HG03354 (cell line): Measurements from ENCODE around the gene DUSP15.

Source experiments
- ATAC-seq: cut with Tn5 transposase; IDR thresholded peaks from one replicate; pipeline ENCODE4 v1.9.1; 2021; ENCODE audit warnings: mild to moderate bottlenecking; ENCODE audit not compliant: unreplicated experiment, poor library complexity, severe bottlenecking

Gene DUSP15

GRCh38 chr20:31896049-31896448, 25.7 kb upstream of the DUSP15 start:
- ATAC-seq: no peak

DNA sequence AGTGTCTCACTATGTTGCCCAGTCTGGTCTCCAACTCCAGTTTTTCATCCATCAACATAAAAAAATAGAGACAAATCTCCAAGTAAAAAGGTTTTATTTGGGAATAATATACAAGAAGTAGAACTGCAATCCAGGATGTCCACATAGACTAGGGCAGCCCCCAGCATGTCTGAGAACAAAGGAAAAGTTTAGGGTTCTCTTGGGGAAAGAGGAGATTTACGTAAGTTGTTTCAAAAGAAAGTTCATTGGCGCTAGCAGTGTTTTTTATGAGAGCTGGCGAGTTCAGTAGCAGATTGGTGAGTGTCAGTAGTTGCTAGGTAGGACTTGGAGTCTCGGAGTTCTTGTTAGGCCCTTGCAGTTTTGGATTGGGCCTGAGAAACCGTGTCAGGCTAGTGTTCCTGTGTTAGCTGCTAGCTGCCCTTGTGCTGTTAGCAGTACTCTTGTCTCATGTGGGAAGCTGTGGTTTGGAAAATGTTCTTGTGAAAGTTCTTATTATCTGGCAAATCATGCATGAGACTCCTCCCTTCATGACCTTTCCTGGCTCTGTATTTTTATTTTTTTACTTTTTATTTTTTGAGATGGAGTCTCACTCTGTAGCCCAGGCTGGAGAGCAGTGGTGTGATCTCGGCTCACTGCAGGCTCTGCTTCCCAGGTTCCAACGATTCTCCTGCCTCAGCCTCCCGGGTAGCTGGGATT, 24.8 kb upstream of the DUSP15 start:
- peak; percentile 98 for ATAC-seq

GRCh38 chr20:31890646-31891045, 20.3 kb upstream of the DUSP15 start:
- ATAC-seq: no peak

- ATAC-seq: no peak
Observed at GRCh38 chr20:31883829-31884228, 13.5 kb upstream of the DUSP15 start.

DNA sequence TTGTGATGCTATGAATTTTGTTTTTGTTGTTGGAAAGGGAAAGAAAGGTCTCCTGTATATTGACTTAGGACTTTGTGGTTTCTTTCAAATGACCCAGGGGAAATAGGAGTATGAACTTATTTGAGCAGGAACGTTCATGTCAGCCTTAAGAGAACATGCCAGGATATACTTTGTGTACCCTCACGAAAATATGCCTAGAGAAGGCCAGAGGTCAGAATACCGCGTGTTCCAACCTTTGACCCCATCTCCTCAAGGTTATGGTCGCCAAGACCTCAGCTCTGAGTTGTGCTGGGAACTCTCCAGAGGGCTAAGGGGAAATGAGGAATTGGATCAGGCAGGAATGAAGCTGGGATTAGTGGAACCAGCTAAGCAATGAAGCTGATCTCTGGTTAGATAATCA, 11.6 kb upstream of the DUSP15 start:
- no peak for ATAC-seq

DNA sequence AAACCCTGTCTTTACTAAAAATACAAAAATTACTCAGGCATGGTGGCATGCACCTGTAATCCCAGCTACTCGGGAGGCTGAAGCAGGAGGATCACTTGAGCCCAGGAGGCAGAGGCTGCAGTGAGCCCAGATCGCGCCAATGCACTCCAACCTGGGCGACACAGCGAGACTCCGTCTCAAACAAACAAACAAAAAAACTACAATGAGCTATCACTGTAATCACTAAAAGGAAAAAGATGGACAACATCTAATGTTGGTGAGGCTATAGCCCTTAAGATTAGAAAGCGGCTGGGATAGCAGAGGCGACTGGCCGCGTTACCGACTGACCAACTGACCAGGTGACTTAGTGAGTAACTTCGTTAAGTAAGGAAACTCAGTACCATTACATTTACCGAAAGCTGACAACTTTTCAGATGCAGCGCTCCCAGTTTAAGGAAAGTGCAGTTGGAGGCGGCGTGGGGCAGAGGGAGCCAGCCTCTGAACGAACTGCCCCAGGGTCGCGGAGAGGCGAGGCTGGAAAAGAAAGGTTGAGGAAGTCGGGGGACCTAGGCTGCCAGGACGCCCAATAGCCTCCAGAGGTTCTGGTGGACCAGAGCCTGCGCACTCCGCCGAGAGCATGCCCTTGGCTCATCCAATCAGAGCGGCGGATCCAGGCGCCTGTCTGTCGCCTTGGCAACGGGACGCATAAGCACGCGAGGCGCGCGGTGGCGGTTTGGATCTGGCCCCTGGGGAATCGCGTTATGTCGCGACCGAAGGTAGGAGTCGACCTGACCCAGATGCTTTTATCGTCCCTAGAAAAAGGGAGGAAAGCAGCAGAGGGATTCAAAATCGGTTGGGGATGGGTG, 9.0 kb upstream of the DUSP15 start:
- peak; percentile 88 for ATAC-seq

- no peak for ATAC-seq
Observed at GRCh38 chr20:31877684-31878083, 7.4 kb upstream of the DUSP15 start.

GRCh38 chr20:31875671-31876070, 5.3 kb upstream of the DUSP15 start:
- ATAC-seq: no peak

DNA sequence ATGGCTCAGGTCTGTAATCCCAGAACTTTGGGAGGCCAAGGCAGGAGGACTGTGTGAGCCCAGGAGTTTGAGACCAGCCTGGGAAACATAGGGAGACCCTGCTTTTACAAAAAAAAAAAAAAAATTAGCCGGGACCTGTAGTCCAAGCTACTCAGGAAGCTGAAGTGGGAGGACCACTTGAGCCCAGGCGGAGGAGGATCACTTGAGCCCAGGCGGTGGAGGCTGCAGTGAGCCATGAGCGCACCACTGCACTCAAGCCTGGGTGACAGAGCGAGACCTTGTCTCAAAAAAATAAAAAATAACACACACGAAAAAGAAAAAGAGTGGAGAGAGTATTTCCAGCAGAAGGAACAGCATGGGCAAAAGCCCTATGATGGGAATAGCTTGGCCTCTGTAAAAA, 2.1 kb upstream of the DUSP15 start:
- no peak for ATAC-seq

- no peak for ATAC-seq
Observed at GRCh38 chr20:31871618-31871954, 1.3 kb upstream of the DUSP15 start.

GRCh38 chr20:31870726-31871617, 645 bp upstream of the DUSP15 start:
- no peak for ATAC-seq

DNA sequence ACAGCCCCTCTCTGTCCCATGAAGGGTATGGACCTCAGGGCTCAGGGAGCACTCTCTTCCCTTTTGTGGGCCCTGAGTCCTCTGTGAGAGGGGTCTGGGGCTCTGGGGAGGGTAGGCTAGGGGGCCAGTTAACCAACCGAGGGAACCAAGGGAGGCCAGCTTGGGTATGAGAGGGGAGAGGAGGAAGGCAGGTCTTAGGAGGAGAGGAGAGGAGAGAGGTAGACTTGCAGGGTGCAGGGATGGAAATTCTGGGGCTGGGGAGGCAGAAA, 720 bp downstream of the DUSP15 start:
- ATAC-seq: no peak

GRCh38 chr20:31868853-31869672, 1.3 kb downstream of the DUSP15 start:
- ATAC-seq: no peak

GRCh38 chr20:31866221-31866620, 4.1 kb downstream of the DUSP15 start:
- no peak for ATAC-seq

DNA sequence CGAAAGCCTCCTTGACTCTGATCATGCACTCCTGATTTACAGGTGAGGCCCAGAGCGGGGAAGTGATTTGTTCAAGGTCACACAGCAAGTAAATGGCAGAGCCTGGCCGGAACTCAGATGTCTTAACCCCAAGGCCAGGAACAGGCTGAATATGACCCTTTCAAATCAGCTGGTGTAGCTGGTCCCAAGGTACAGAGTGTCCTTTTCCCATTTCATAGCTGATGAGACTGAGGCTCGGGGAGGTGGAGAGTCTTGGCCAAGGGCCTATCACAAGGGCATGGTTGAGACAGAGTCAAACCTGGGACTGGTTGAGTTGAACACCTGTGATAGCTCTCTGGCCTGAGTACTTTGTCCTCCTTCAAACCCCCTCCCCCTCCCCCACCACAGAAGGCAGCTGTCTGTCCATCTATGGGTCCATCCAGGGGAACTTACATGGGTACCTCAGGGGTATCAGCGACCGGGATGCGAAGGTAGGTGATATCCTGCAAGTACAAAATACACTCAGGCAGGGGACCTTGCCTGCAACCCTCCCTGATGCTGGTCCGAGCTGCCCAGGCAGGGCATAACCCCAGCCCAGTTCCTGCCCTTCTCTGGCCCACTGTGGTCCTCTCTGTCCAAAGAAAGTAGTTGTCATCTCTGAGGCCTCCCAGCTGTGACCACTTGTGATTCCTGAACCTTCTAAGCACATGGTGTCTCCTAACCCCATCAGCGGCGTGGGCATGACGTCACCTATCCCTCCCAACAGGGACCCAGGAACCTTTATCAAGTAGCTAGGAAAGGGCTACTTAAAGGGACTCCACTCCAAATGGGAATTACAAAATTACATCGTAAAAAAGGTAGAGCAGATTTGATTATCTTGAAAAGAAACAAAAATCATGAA, 5.6 kb downstream of the DUSP15 start:
- ATAC-seq: no peak

- no peak for ATAC-seq
Observed at GRCh38 chr20:31863296-31864085, 6.8 kb downstream of the DUSP15 start.

- no peak for ATAC-seq
Observed at GRCh38 chr20:31862506-31862905, 7.8 kb downstream of the DUSP15 start.

- no peak for ATAC-seq
Observed at GRCh38 chr20:31862157-31862470, 8.2 kb downstream of the DUSP15 start.
